Measurements from ENCODE around the gene NINL.

DNA sequence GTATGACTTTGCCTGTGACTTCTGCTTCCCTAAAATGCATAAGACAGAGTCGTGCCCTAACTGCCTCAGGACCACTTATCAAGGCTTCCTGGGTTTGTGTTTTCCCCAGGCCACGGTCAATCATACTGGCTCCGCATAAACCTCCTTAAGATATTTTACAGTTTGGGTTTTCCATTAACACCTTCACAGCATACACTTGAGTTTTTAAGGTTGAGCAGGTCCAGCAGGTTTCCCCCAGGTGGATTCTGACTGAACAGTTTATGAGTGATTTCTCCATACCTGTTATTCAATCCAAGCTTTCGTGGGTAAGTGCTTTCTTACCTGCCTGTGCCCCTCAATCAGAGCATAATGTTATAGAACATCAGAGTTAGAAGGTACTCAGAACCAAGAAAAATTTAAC lies 39.3 kb downstream of the NINL start:
- TF ChIP-seq POLR2AphosphoS5 (IDR thresholded peaks at IDR 0.05) (no peak), POLR2A (IDR thresholded peaks at IDR 0.05) (no peak), EP300 (IDR thresholded peaks at IDR 0.05) (no peak)
- TF ChIP-seq, protein P1, sequence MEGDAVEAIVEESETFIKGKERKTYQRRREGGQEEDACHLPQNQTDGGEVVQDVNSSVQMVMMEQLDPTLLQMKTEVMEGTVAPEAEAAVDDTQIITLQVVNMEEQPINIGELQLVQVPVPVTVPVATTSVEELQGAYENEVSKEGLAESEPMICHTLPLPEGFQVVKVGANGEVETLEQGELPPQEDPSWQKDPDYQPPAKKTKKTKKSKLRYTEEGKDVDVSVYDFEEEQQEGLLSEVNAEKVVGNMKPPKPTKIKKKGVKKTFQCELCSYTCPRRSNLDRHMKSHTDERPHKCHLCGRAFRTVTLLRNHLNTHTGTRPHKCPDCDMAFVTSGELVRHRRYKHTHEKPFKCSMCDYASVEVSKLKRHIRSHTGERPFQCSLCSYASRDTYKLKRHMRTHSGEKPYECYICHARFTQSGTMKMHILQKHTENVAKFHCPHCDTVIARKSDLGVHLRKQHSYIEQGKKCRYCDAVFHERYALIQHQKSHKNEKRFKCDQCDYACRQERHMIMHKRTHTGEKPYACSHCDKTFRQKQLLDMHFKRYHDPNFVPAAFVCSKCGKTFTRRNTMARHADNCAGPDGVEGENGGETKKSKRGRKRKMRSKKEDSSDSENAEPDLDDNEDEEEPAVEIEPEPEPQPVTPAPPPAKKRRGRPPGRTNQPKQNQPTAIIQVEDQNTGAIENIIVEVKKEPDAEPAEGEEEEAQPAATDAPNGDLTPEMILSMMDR (IDR thresholded peaks at IDR 0.05), result no peak
